Islet precursor cell (in vitro differentiated cells): ENCODE data around the gene NDUFA11.
A peak's percentile ranks its signal among the peaks of the same experiment; 100 is the strongest.

ENCODE experiments used
- DNase-seq: peaks from one replicate; pipeline ENCODE4 v3.0.0-alpha.2; 2018

Gene NDUFA11

DNA sequence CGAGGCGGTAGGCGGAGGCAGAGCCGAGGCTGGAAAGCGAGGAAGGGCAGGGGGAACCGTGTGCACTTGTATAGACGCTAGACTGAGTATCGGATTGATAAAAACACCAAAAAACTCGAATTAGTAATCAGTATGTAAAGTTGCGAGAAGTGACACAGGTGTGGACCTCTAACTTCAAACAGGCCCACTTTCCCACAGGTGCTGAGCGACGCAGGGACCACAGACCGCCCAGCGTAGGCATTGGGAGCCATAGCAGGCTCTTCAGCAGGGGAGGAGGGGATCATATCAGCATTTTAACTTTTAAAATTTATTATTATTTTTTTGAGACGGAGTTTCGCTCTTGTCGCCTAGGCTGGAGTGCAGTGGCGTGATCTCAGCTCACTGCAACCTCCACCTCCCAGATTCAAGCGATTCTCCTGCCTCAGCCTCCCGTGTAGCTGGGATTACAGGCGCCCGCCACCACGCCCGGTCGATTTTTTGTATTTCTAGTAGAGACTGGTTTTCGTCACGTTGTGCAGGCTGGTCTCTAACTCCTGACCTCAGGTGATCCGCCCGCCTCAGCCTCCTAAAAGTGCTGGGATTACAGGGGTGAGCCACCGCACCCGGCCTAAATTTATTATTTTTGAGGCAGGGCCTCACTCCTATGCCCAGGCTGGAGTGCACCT, 1.7 kb upstream of the NDUFA11 start:
- no peak for DNase-seq

DNA sequence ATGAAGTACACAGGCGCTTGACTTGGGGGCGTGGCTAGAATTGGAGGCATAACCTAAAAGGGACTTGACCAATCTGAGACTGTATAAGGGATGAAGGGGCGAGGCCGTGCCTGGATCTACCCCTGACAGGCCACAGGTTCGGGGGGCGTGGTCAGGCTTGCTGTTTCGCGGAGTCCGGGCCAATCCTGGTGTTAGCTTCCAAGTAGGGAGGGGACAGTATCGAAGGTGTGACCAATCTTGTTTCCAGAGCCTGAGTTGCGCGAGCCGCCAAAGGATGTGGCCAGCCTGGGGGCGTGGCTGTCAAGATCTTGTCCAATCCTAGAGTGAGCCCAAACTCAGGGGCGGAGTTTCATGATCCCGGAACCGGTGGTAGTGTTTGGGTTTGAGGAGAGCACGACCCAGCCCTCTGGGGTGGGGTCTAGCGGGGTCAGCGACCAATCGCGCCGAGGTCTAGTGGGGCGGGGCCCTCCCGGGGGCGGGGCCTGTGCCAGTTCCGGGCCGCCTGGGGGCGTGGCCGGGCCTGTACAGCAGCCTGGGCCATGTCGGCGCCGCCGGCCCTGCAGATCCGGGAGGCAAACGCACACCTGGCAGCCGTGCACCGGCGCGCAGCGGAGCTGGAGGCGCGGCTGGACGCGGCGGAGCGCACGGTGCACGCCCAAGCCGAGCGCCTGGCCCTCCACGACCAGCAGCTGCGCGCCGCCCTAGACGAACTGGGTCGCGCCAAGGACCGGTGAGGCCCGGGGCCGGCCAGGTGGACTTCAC, 943 bp upstream of the NDUFA11 start, which contains the start of gene VMAC:
TSS of gene VMAC (plus strand) at position 521 of the 762 bp plus-strand sequence. CDS start at position 540, 19 bp downstream.
- peak; percentile 100 for DNase-seq

GRCh38 chr19:5903056-5903623, 450 bp downstream of the NDUFA11 start:
- DNase-seq, result no peak

- DNase-seq, result no peak
These were observed 2.6 kb downstream of the NDUFA11 start for GRCh38 chr19:5900976-5901375.

GRCh38 chr19:5899728-5900526, 3.7 kb downstream of the NDUFA11 start:
- no peak for DNase-seq

- no peak for DNase-seq
These were observed 6.2 kb downstream of the NDUFA11 start for GRCh38 chr19:5897189-5897969.

DNA sequence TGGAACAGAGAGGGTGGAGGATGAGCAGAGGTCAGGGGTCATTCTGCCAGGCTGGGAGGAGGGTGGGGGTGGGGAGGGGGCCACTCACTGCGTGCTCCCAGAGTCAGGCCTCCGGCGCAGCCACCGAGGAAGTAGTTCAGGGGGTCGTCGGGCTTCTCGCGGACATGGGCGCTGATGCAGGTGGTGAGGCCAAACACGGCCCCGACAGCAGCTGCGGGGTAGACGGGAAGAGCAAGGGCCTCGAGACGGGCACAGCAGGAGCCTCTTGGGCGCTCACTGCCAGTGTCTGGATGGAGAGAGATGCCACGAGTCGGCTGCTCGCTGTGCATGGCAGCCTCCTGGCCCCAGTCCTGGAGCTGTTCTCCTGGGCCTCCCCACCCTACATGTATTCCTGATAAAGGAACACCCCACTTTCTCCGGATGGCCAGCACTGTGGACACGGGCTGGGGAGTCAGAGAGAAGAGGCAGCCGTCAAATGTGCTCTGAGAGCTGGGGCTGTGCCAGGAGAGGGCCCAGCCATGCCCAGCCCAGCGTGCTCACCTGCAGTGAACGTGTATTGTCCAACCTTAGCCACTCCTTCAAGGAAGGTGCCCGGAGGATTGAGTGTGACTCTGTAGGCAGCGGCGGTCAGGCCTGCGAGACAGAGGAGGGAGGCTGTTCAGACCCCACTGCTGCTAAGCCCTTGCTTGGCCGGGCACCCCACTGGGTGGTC, 7.1 kb downstream of the NDUFA11 start:
- DNase-seq, result no peak

- no peak for DNase-seq
These were observed 7.7 kb downstream of the NDUFA11 start for GRCh38 chr19:5895890-5896289.

DNA sequence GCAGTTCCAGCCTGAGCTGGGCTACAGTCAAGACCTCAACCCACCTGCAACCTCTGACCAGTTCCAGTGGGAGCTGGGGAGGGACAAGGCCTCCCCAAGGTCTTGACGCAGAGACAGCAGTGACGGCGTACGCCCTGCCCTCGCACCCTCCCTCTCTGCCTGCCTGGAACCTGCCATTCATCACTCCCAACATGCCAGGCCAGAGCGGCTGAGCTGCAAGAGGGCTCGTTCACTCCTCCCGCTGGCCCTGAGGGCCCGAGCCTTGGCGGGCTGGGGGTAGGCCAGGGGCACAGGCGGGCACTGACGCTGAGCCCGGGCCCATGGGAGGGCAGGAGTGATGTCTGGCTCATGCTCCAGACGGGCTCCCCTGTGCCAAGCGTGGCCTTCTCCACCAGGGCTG, 8.2 kb downstream of the NDUFA11 start:
- no peak for DNase-seq

- no peak for DNase-seq
These were observed 8.8 kb downstream of the NDUFA11 start for GRCh38 chr19:5894704-5895349.

GRCh38 chr19:5893907-5894703, 9.5 kb downstream of the NDUFA11 start:
- no peak for DNase-seq

- DNase-seq, result no peak
These were observed 10.2 kb downstream of the NDUFA11 start for GRCh38 chr19:5893296-5893903.

DNA sequence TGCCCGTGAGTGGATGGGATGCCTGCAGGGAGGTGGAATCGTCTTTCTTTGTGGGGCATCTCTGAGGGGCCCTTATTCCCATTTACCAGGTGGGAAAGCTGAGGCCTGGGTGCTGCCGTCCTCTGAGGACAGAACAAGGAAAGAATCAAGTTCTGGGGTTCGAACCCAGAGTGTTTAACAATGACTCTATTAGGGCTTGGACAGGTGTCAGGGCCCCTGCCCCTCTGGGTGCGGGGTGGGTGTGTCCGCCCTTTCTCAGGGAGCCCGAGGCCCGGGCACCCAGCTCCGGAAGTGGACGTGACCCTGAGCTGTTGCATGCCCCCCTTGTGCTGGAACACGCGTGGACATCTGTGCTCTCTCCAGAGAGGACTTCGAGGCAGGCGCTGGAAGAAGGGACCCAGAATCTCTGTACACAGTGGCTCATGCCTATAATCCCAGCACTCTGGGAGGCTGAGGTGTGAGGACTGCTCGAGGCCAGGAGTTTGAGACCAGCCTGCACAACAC, 10.8 kb downstream of the NDUFA11 start:
- no peak for DNase-seq

- DNase-seq, result peak; percentile 81
These were observed 11.4 kb downstream of the NDUFA11 start for GRCh38 chr19:5891938-5892771.

DNA sequence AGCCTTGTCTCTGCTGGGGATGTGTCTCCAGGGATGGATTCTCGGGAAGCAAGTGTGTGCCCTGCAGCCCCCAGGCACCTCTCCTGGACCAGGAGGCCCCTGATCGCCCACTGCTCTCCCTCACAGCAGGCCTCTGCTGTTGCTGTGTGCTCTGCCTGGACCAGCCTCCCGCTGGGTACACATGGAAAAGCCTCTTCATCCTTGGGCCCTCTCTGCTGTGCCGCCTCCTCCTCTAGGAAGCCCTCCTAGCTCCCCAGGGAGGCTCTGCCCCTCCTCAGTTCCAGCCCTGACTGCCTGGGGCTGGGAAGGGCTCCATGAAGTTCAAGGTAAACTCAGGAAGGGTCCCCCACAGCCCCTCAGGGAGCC, 12.0 kb downstream of the NDUFA11 start:
- DNase-seq, result no peak

GRCh38 chr19:5890099-5890498, 13.5 kb downstream of the NDUFA11 start:
- DNase-seq, result no peak

- DNase-seq, result no peak
These were observed 14.2 kb downstream of the NDUFA11 start for GRCh38 chr19:5889288-5889971.
